ENCODE data around the gene RIMBP2.

- TF ChIP-seq ZNF571 (tag by site-specific recombination; IDR thresholded peaks at IDR 0.05) (no peak), CTCF (tag by site-specific recombination; IDR thresholded peaks at IDR 0.05) (no peak)
Measured at GRCh38 chr12:130647814-130648213, 68.3 kb downstream of the RIMBP2 start.

Data from HEK293 (cell line).